Regular cardiac myocyte (primary cell): Measurements from ENCODE around the gene IKBKE. TPM values are rescaled to one million over a fixed set of nuclear protein-coding genes. Genes with fewer than 3 reads are reported as not detected.

Experiments used
- total RNA-seq: library from RNA; depleted of rRNA; stranded (reverse); fragments of >200 nt; gene quantifications from 2 replicates; pipeline ENCODE4 v1.2.3, GENCODE V29; 2014

Gene IKBKE
- 7.9 and 12.7 TPM in 2 replicates for total RNA-seq

DNA sequence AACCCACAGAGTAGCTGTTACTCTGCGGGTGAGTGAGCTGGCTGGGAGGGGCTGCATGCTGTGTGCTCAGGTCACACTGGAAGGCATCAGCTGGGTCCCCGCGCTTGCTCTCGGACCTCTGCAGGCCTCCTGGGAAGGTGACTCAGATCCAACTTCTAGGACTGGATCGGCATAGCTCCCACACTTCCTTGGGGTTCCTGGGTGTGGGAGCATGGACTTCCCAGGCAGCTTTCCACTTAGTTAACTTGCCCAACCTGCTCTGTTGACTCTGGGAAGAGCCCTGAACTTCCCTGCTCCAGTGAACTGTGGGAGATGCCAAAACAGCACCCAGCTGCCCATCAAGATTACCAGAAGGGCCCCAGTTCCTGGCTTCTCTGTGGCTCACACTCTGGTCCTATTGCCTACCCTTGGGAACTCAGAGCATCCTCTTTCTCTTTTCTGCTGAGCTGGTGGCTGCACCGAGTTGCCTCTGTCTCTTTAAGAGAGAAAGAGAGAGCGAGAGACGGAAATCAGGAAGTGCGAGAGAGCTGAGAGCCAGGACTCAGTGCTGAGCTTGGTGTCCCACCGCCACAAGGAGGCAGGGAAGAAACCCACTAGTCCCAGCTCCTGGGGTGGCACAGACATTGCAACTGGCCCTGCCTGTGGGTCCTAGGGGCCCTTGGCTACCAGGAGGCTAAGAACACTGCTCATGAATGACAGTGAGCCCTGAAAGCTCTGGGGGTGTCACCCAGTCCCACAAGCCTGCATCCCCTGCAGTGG lies at the start of gene IKBKE:
Gene IKBKE, plus strand, starts transcription at position 544 of the 759 bp plus-strand sequence. CDS start 2,752 bp downstream, outside the sequence.

DNA sequence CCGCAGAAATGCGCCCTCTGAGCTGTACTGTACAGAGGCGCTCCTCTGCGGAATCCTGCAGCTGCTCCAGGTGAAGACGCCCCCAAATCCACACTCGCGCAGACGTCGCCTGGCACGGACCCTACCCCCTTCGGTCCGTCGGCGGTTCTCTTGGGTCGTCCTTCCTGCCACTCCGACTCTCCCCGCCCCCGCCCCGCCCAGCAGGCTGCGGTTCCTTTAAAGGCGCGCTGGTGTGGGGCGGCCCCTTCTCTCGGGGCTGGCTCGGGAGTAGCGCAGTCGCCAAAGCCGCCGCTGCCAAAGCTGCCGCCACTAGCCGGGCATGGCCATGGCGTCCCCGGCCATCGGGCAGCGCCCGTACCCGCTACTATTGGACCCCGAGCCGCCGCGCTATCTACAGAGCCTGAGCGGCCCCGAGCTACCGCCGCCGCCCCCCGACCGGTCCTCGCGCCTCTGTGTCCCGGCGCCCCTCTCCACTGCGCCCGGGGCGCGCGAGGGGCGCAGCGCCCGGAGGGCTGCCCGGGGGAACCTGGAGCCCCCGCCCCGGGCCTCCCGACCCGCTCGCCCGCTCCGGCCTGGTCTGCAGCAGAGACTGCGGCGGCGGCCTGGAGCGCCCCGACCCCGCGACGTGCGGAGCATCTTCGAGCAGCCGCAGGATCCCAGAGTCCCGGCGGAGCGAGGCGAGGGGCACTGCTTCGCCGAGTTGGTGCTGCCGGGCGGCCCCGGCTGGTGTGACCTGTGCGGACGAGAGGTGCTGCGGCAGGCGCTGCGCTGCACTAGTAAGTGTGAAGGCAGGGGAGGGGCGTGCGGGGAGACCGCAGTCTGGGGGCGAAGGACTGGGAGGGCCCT lies 37.2 kb downstream of the IKBKE start, which contains the start of gene RASSF5:
Gene RASSF5, plus strand, starts transcription at position 248 of the 846 bp plus-strand sequence. Its CDS starts 72 bp downstream, at position 320.

Other genes with a start within 250 kb of the IKBKE start
- gene RASSF5, start 37.1 kb downstream of the IKBKE start, total RNA-seq: 0.38 and 2.5 TPM in 2 replicates
- gene EIF2D, start 142.0 kb downstream of the IKBKE start, total RNA-seq: 47.2 and 57.2 TPM in 2 replicates
- gene DYRK3, start 165.1 kb downstream of the IKBKE start, total RNA-seq: 24.7 and 29.9 TPM in 2 replicates
- gene MAPKAPK2, start 214.4 kb downstream of the IKBKE start, total RNA-seq: 33.8 and 34.9 TPM in 2 replicates